Measurements from ENCODE around the gene HSD17B2. TPM values are rescaled to one million over a fixed set of nuclear protein-coding genes. Genes with fewer than 3 reads are reported as not detected.

HSD17B2 gene
- total RNA-seq, 4 donors from 2014 or later = 0.40 TPM; not detected in 3

- WGBS, 2 donors (ENCODE audit: low coverage in 1 of 2) = 93% methylated on average over 5 of the region's 5 CpGs; no CpG with 5 or more reads in 1 of the 2 donors
- TF ChIP-seq POLR2AphosphoS5 (IDR thresholded peaks at IDR 0.05) = no peak
- no peak for TF ChIP-seq EP300 (IDR thresholded peaks at IDR 0.05)
- Histone ChIP-seq H3K4me1 (peaks cover 0 to 14% (median 5%) of the 10 kb centered on the region in 3 donors), H3K27ac (no peak overlapping the region), H3K4me3 (no peak overlapping the region), H3K9me3 (no peaks in the 10 kb centered on the region), H3K36me3 (peaks cover 0 to 4% of the 10 kb centered on the region in 2 donors), H3K27me3 (no peaks in the 10 kb centered on the region)
- ATAC-seq = no peak
These were observed 40.6 kb upstream of the HSD17B2 start for GRCh38 chr16:81994485-81994884.

- ATAC-seq = no peak
- H3K36me3 ChIP-seq = peaks cover 0 to 5% of the 10 kb centered on the region in 2 donors
- no peaks in the 10 kb centered on the region for H3K9me3 ChIP-seq
- H3K27me3 ChIP-seq = no peaks in the 10 kb centered on the region
- no peak overlapping the region for H3K4me3 ChIP-seq
- no peak overlapping the region for H3K27ac ChIP-seq
- 52 to 68% methylated on average over 3 of the region's 3 CpGs for WGBS, 2 donors (ENCODE audit: low coverage in 1 of 2)
- TF ChIP-seq EP300 (IDR thresholded peaks at IDR 0.05) (no peak), CTCF (IDR thresholded peaks at IDR 0.05) (no peak), POLR2AphosphoS5 (IDR thresholded peaks at IDR 0.05) (no peak), POLR2A (IDR thresholded peaks at IDR 0.05) (no peak)
- H3K4me1 ChIP-seq = peaks cover 0 to 14% (median 5%) of the 10 kb centered on the region in 3 donors
These were observed 39.4 kb upstream of the HSD17B2 start for GRCh38 chr16:81995651-81996050.

- peak; percentile 35 for ATAC-seq
- H3K27ac ChIP-seq = peak overlapping the region in 3 of 4 donors; percentile 6 to 57 (median 46)
These were observed 38.2 kb upstream of the HSD17B2 start for GRCh38 chr16:81996664-81997509.

GRCh38 chr16:81997738-81998137 lies 37.3 kb upstream of the HSD17B2 start:
- Histone ChIP-seq H3K9me3 (no peaks in the 10 kb centered on the region), H3K27me3 (no peaks in the 10 kb centered on the region), H3K36me3 (peaks cover 0 to 5% of the 10 kb centered on the region in 2 donors), H3K27ac (peak overlapping the region in 3 of 4 donors; percentile 6 to 57 (median 46)), H3K4me3 (no peak overlapping the region), H3K4me1 (peaks cover 0 to 14% (median 5%) of the 10 kb centered on the region in 3 donors)
- 0% methylated on average over 2 of the region's 2 CpGs for WGBS, 2 donors (ENCODE audit: low coverage in 1 of 2)
- TF ChIP-seq POLR2AphosphoS5 (IDR thresholded peaks at IDR 0.05) (peak; percentile 67), EP300 (IDR thresholded peaks at IDR 0.05) (no peak)
- peak; percentile 71 for ATAC-seq

More at GRCh38 chr16:81996664-81997509, 38.2 kb upstream of the HSD17B2 start:
- H3K27me3 ChIP-seq = no peaks in the 10 kb centered on the region
- H3K36me3 ChIP-seq = peaks cover 0 to 5% of the 10 kb centered on the region in 2 donors
- H3K9me3 ChIP-seq = no peaks in the 10 kb centered on the region
- H3K4me3 ChIP-seq = no peak overlapping the region
- 36 to 44% methylated on average over 7 to 11 of the region's 11 CpGs for whole genome bisulfite sequencing, 2 donors (ENCODE audit: low coverage in 1 of 2)
- peaks cover 0 to 14% (median 5%) of the 10 kb centered on the region in 3 donors for H3K4me1 ChIP-seq
- TF ChIP-seq EP300 (IDR thresholded peaks at IDR 0.05) (no peak), POLR2AphosphoS5 (IDR thresholded peaks at IDR 0.05) (peak; percentile 14), POLR2A (IDR thresholded peaks at IDR 0.05) (no peak), CTCF (IDR thresholded peaks at IDR 0.05) (peak in 2 of 4 experiments; percentile 3 to 26)

GRCh38 chr16:82002831-82003230 lies 32.2 kb upstream of the HSD17B2 start:
- Histone ChIP-seq H3K36me3 (peaks cover 0 to 5% of the 10 kb centered on the region in 2 donors), H3K4me3 (no peak overlapping the region), H3K4me1 (peaks cover 0 to 2% (median 0%) of the 10 kb centered on the region in 3 donors), H3K27me3 (no peaks in the 10 kb centered on the region), H3K27ac (no peak overlapping the region), H3K9me3 (no peaks in the 10 kb centered on the region)
- no peak for ATAC-seq
- WGBS, 2 donors (ENCODE audit: low coverage in 1 of 2) = 84 to 85% methylated on average over 3 of the region's 3 CpGs
- TF ChIP-seq CTCF (IDR thresholded peaks at IDR 0.05) = no peak
- no peak for TF ChIP-seq POLR2A (IDR thresholded peaks at IDR 0.05)
- TF ChIP-seq POLR2AphosphoS5 (IDR thresholded peaks at IDR 0.05) = no peak
- no peak for TF ChIP-seq EP300 (IDR thresholded peaks at IDR 0.05)
